ENCODE measurements around the gene CLK4.
"Not testable (repeated sequence)": the region's sequence is repeated elsewhere in the genome, so short reads cannot be mapped to it uniquely, and the experiment has no call there.

The CLK4 gene

GRCh38 chr5:178585421-178585820, 41.4 kb downstream of the CLK4 start:
- not testable (repeated sequence) for H3K36me3 ChIP-seq (ENCODE audit: control insufficient read depth, insufficient read depth, low read length); H3K4me3 ChIP-seq (ENCODE audit: low read depth, low read length); H3K27ac ChIP-seq (ENCODE audit: low read depth, low read length); H3K4me1 ChIP-seq (ENCODE audit: control insufficient read depth, insufficient read depth, low read length); H3K9me3 ChIP-seq (ENCODE audit: control insufficient read depth, insufficient read depth, low read length); H3K9ac ChIP-seq (ENCODE audit: low read depth, low read length)
- H3K27me3 ChIP-seq (ENCODE audit: control insufficient read depth, insufficient read depth, low read length), result peaks cover 36% of the 10 kb centered on the region

GRCh38 chr5:178583279-178583678, 43.6 kb downstream of the CLK4 start:
- Histone ChIP-seq H3K27ac (ENCODE audit: low read depth, low read length) (no peak overlapping the region), H3K9ac (ENCODE audit: low read depth, low read length) (no peak overlapping the region), H3K36me3 (ENCODE audit: control insufficient read depth, insufficient read depth, low read length) (no peaks in the 10 kb centered on the region), H3K27me3 (ENCODE audit: control insufficient read depth, insufficient read depth, low read length) (peaks cover 15% of the 10 kb centered on the region), H3K9me3 (ENCODE audit: control insufficient read depth, insufficient read depth, low read length) (no peaks in the 10 kb centered on the region), H3K4me1 (ENCODE audit: control insufficient read depth, insufficient read depth, low read length) (peaks cover 1% of the 10 kb centered on the region; the same call in 1 of the 2 replicates), H3K4me3 (ENCODE audit: low read depth, low read length) (no peak overlapping the region)

DNA sequence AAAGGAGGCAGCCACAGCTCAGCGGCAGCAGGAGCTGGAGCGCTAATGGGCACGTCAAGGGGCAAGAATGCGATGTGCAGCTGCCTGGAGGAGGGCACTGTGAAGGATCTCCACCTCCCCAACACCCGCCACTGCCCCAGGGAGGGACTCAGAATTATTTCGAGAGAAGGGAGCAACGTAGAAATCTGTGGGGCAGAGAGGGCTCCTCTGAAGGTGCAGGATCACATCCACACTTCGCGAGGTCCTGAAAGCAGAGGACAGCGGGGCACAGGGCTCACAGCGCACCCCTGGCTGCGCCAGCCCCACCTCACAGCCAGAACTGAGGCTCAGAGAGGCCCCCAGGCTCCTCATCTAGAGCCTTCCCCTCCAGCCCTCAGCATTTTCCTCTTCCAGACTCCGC, 44.6 kb downstream of the CLK4 start:
- Histone ChIP-seq H3K27ac (ENCODE audit: low read depth, low read length) (no peak overlapping the region), H3K9ac (ENCODE audit: low read depth, low read length) (no peak overlapping the region), H3K4me3 (ENCODE audit: low read depth, low read length) (no peak overlapping the region), H3K4me1 (ENCODE audit: control insufficient read depth, insufficient read depth, low read length) (no peaks in the 10 kb centered on the region), H3K36me3 (ENCODE audit: control insufficient read depth, insufficient read depth, low read length) (no peaks in the 10 kb centered on the region), H3K27me3 (ENCODE audit: control insufficient read depth, insufficient read depth, low read length) (peaks cover 7% of the 10 kb centered on the region), H3K9me3 (ENCODE audit: control insufficient read depth, insufficient read depth, low read length) (no peaks in the 10 kb centered on the region)

GRCh38 chr5:178581621-178582020, 45.2 kb downstream of the CLK4 start:
- Histone ChIP-seq H3K9ac (ENCODE audit: low read depth, low read length) (no peak overlapping the region), H3K36me3 (ENCODE audit: control insufficient read depth, insufficient read depth, low read length) (no peaks in the 10 kb centered on the region), H3K9me3 (ENCODE audit: control insufficient read depth, insufficient read depth, low read length) (no peaks in the 10 kb centered on the region), H3K27ac (ENCODE audit: low read depth, low read length) (no peak overlapping the region), H3K27me3 (ENCODE audit: control insufficient read depth, insufficient read depth, low read length) (peaks cover 5% of the 10 kb centered on the region; the same call in 1 of the 2 replicates), H3K4me1 (ENCODE audit: control insufficient read depth, insufficient read depth, low read length) (no peaks in the 10 kb centered on the region), H3K4me3 (ENCODE audit: low read depth, low read length) (no peak overlapping the region)

GRCh38 chr5:178580271-178580955, 46.4 kb downstream of the CLK4 start:
- Histone ChIP-seq H3K4me1 (ENCODE audit: control insufficient read depth, insufficient read depth, low read length) (no peaks in the 10 kb centered on the region), H3K4me3 (ENCODE audit: low read depth, low read length) (no peak overlapping the region), H3K9me3 (ENCODE audit: control insufficient read depth, insufficient read depth, low read length) (no peaks in the 10 kb centered on the region), H3K9ac (ENCODE audit: low read depth, low read length) (no peak overlapping the region), H3K27me3 (ENCODE audit: control insufficient read depth, insufficient read depth, low read length) (peaks cover 14% of the 10 kb centered on the region), H3K27ac (ENCODE audit: low read depth, low read length) (no peak overlapping the region), H3K36me3 (ENCODE audit: control insufficient read depth, insufficient read depth, low read length) (no peaks in the 10 kb centered on the region)

- no peak overlapping the region for H3K9ac ChIP-seq (ENCODE audit: low read depth, low read length)
- H3K4me3 ChIP-seq (ENCODE audit: low read depth, low read length), result no peak overlapping the region
- H3K4me1 ChIP-seq (ENCODE audit: control insufficient read depth, insufficient read depth, low read length), result no peaks in the 10 kb centered on the region
- no peak overlapping the region for H3K27ac ChIP-seq (ENCODE audit: low read depth, low read length)
- no peaks in the 10 kb centered on the region for H3K9me3 ChIP-seq (ENCODE audit: control insufficient read depth, insufficient read depth, low read length)
- peaks cover 21% of the 10 kb centered on the region for H3K27me3 ChIP-seq (ENCODE audit: control insufficient read depth, insufficient read depth, low read length)
- H3K36me3 ChIP-seq (ENCODE audit: control insufficient read depth, insufficient read depth, low read length), result no peaks in the 10 kb centered on the region
These were observed 48.9 kb downstream of the CLK4 start for GRCh38 chr5:178577944-178578343.

GRCh38 chr5:178577376-178577839, 49.4 kb downstream of the CLK4 start:
- H3K27me3 ChIP-seq (ENCODE audit: control insufficient read depth, insufficient read depth, low read length), result peaks cover 21% of the 10 kb centered on the region
- H3K4me1 ChIP-seq (ENCODE audit: control insufficient read depth, insufficient read depth, low read length), result no peaks in the 10 kb centered on the region
- H3K4me3 ChIP-seq (ENCODE audit: low read depth, low read length), result peak overlapping the region; percentile 63
- no peaks in the 10 kb centered on the region for H3K36me3 ChIP-seq (ENCODE audit: control insufficient read depth, insufficient read depth, low read length)
- peaks cover 2% of the 10 kb centered on the region; the same call in 1 of the 2 replicates for H3K9me3 ChIP-seq (ENCODE audit: control insufficient read depth, insufficient read depth, low read length)
- no peak overlapping the region for H3K27ac ChIP-seq (ENCODE audit: low read depth, low read length)
- peak overlapping the region; percentile 31; the same call in 1 of the 2 replicates for H3K9ac ChIP-seq (ENCODE audit: low read depth, low read length)

GRCh38 chr5:178576591-178577351, 50.1 kb downstream of the CLK4 start:
- Histone ChIP-seq H3K4me3 (ENCODE audit: low read depth, low read length) (peak overlapping the region; percentile 63), H3K9me3 (ENCODE audit: control insufficient read depth, insufficient read depth, low read length) (peaks cover 4% of the 10 kb centered on the region; the same call in 1 of the 2 replicates), H3K9ac (ENCODE audit: low read depth, low read length) (peak overlapping the region; percentile 31; the same call in 1 of the 2 replicates), H3K27ac (ENCODE audit: low read depth, low read length) (no peak overlapping the region), H3K4me1 (ENCODE audit: control insufficient read depth, insufficient read depth, low read length) (no peaks in the 10 kb centered on the region), H3K27me3 (ENCODE audit: control insufficient read depth, insufficient read depth, low read length) (peaks cover 21% of the 10 kb centered on the region), H3K36me3 (ENCODE audit: control insufficient read depth, insufficient read depth, low read length) (no peaks in the 10 kb centered on the region)

DNA sequence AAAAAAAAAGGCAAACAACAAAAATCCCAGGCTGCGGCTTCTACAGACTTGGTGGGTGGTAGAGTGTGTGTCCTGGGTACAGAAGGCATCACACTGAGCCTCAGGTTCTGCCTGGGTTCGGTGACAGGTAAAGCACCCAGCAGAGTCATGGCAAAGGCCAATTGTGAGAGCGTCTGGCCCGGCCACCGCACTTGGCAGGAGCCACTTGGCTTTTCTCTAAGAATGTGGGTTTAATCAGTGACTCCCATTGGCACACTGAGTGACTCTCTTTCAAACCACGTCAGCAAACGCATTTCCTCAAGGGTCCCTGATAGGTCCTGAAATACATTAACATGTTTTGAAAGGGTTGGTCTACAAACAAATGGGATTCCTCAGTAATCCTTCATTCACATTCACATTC, 53.6 kb downstream of the CLK4 start:
- Histone ChIP-seq H3K27me3 (ENCODE audit: control insufficient read depth, insufficient read depth, low read length) (peaks cover 21% of the 10 kb centered on the region), H3K4me1 (ENCODE audit: control insufficient read depth, insufficient read depth, low read length) (no peaks in the 10 kb centered on the region), H3K4me3 (ENCODE audit: low read depth, low read length) (no peak overlapping the region), H3K36me3 (ENCODE audit: control insufficient read depth, insufficient read depth, low read length) (no peaks in the 10 kb centered on the region), H3K9ac (ENCODE audit: low read depth, low read length) (no peak overlapping the region), H3K27ac (ENCODE audit: low read depth, low read length) (no peak overlapping the region), H3K9me3 (ENCODE audit: control insufficient read depth, insufficient read depth, low read length) (peaks cover 4% of the 10 kb centered on the region; the same call in 1 of the 2 replicates)

GRCh38 chr5:178572617-178573016, 54.2 kb downstream of the CLK4 start:
- H3K27ac ChIP-seq (ENCODE audit: low read depth, low read length), result no peak overlapping the region
- H3K4me3 ChIP-seq (ENCODE audit: low read depth, low read length), result no peak overlapping the region
- H3K9me3 ChIP-seq (ENCODE audit: control insufficient read depth, insufficient read depth, low read length), result peaks cover 4% of the 10 kb centered on the region; the same call in 1 of the 2 replicates
- no peak overlapping the region for H3K9ac ChIP-seq (ENCODE audit: low read depth, low read length)
- H3K36me3 ChIP-seq (ENCODE audit: control insufficient read depth, insufficient read depth, low read length), result no peaks in the 10 kb centered on the region
- H3K4me1 ChIP-seq (ENCODE audit: control insufficient read depth, insufficient read depth, low read length), result no peaks in the 10 kb centered on the region
- H3K27me3 ChIP-seq (ENCODE audit: control insufficient read depth, insufficient read depth, low read length), result peaks cover 19% of the 10 kb centered on the region

DNA sequence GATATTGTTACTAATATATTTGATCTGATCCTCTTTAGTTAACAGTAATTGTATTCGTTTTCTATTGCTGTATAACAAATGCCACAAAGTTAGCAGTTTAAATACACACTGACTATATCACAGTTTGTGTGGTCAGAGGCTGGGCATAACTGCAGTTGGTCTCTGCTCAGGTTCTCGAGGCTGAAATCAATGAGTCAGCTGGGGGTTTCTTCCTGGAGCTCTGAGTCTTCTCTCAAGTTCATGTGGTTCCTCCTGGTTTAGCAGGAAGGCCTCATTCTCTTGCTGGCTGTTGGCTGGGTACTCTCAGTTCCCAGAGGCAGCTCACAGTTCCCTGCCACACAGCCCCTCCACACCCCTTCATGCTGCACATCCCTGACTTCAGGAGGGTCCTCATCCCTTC, 57.4 kb downstream of the CLK4 start:
- Histone ChIP-seq H3K4me3 (ENCODE audit: low read depth, low read length) (no peak overlapping the region), H3K9me3 (ENCODE audit: control insufficient read depth, insufficient read depth, low read length) (peaks cover 4% of the 10 kb centered on the region; the same call in 1 of the 2 replicates), H3K4me1 (ENCODE audit: control insufficient read depth, insufficient read depth, low read length) (peaks cover 9% of the 10 kb centered on the region), H3K9ac (ENCODE audit: low read depth, low read length) (no peak overlapping the region), H3K27ac (ENCODE audit: low read depth, low read length) (no peak overlapping the region), H3K36me3 (ENCODE audit: control insufficient read depth, insufficient read depth, low read length) (no peaks in the 10 kb centered on the region), H3K27me3 (ENCODE audit: control insufficient read depth, insufficient read depth, low read length) (no peaks in the 10 kb centered on the region)

All from HUES48 (cell line).